ENCODE results near the gene GSE1. TPM values are rescaled to one million over a fixed set of nuclear protein-coding genes. Genes with fewer than 3 reads are reported as not detected.
A peak's percentile ranks its signal among the peaks of the same experiment; 100 is the strongest.

Gene GSE1
- total and polyA plus RNA-seq, 9 of the 15 experiments (the other 6 are each of a cell fraction or from before 2014, with no cell fraction given): 12.2 to 244 (median 57.9) TPM

GRCh38 chr16:85569615-85570212 is 43.4 kb upstream of the GSE1 start (continued):
- TF ChIP-seq ETV6 (IDR thresholded peaks at IDR 0.05; ENCODE audit: borderline replicate concordance in 1 of 2, low read depth in 2 of 2, low read length in 1 of 2) (no peak), ETV6 (CRISPR knock-in tag; IDR thresholded peaks at IDR 0.05; ENCODE audit: borderline replicate concordance) (no peak), NR2F6 (CRISPR knock-in tag; IDR thresholded peaks at IDR 0.05) (no peak), ZC3H11A (IDR thresholded peaks at IDR 0.05; ENCODE audit: low read depth, low read length) (no peak), STAT6 (CRISPR knock-in tag; IDR thresholded peaks at IDR 0.05) (no peak), ZBTB7A (IDR thresholded peaks at IDR 0.05; ENCODE audit: borderline replicate concordance, control insufficient read depth, low read depth, low read length) (peak; percentile 94), FOXP4 (CRISPR knock-in tag; IDR thresholded peaks at IDR 0.05; ENCODE audit: borderline replicate concordance) (no peak), MBD1 (CRISPR knock-in tag; IDR thresholded peaks at IDR 0.05) (no peak), ZNF764 (CRISPR knock-in tag; IDR thresholded peaks at IDR 0.05; ENCODE audit: low read depth) (no peak), ZNF134 (CRISPR knock-in tag; conservative IDR thresholded peaks at IDR 0.05) (no peak), ARHGAP35 (IDR thresholded peaks at IDR 0.05; ENCODE audit: partially characterized antibody) (no peak), ARID3B (CRISPR knock-in tag; IDR thresholded peaks at IDR 0.05; ENCODE audit: borderline replicate concordance) (no peak), DMBX1 (CRISPR knock-in tag; IDR thresholded peaks at IDR 0.05; ENCODE audit: borderline replicate concordance) (no peak), RBFOX2 (IDR thresholded peaks at IDR 0.05; ENCODE audit: low read depth, low read length) (peak; percentile 88), SP1 (CRISPR knock-in tag; IDR thresholded peaks at IDR 0.05) (no peak), ZNF384 (IDR thresholded peaks at IDR 0.05; ENCODE audit: low read depth, low read length) (no peak), EWSR1 (IDR thresholded peaks at IDR 0.05; ENCODE audit: borderline replicate concordance, low read depth, partially characterized antibody) (no peak), BHLHE40 (IDR thresholded peaks at IDR 0.05; ENCODE audit: low read length) (peak; percentile 14)
